Astrocyte of the cerebellum (primary cell): ENCODE measurements around the gene MAGOHB.

ENCODE experiments used
- DNase-seq: peaks from one replicate; pipeline ENCODE4 v3.0.0-alpha.2; 2011; ENCODE audit warnings: low read depth
- H3K4me3 ChIP-seq: 2 replicates; pipeline ENCODE4 v1.5.1; 2011; ENCODE audit warnings: mild to moderate bottlenecking, low read depth, low read length, moderate library complexity
- CTCF ChIP-seq: IDR thresholded peaks from 2 replicates; pipeline ENCODE4 v1.5.1; 2012; ENCODE audit warnings: low read length, low read depth, moderate library complexity, mild to moderate bottlenecking; ENCODE audit errors: missing control alignments
- in situ Hi-C: cut with HindIII; loops from 2 replicates; pipeline ENCODE4 v1.10.0; 2017; ENCODE audit warnings: low sequenced_read_pairs

Gene MAGOHB

DNA sequence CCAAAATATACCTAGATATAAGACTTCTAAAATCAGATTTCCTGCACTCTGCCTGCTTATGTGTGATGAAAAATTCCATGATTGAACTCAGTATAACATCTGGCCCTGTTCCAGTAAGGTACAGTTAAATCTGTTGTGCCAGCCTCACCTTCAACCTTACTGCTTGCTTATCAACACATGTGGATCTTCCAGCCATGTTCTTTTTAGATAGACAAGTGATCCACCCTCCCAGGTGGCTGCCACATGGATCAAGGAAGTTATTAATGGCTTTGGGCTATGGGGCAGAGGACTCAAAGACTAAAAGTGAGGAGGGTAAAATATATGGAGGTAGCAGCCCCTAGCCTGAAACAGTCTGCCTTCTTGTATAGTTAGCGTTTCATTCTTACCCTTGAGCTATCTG lies 25.3 kb upstream of the MAGOHB start:
- DNase-seq, result no peak
- in situ Hi-C loops, result no loop called here
- no peak for TF ChIP-seq CTCF
- no peak overlapping the region for H3K4me3 ChIP-seq

GRCh38 chr12:10636611-10637010 lies 23.2 kb upstream of the MAGOHB start:
- no peak for TF ChIP-seq CTCF
- H3K4me3 ChIP-seq, result no peak overlapping the region
- in situ Hi-C loops, result no loop called here
- DNase-seq, result no peak

- H3K4me3 ChIP-seq, result no peak overlapping the region
- in situ Hi-C loops, result no loop called here
- no peak for TF ChIP-seq CTCF
- no peak for DNase-seq
Measured at GRCh38 chr12:10636124-10636523, 22.7 kb upstream of the MAGOHB start.

DNA sequence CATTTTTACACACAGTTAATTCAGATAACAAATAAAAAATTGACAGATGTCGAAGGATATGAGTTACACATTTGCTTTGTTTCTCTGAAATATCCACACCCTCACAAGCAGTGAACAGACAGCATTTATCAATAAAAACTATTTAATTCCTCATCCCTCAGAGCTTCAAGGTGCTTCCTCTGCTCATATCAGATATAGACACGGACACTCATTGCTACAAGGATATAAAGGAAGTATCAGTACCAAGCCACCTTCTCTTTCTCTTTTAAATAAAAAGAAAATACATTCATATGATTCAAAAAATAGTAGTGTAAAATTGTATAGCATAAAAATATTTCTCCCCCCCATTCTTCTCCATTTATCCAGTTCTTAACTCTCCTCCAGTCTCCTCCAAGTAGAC lies 21.9 kb upstream of the MAGOHB start:
- no peak overlapping the region for H3K4me3 ChIP-seq
- in situ Hi-C loops, result no loop called here
- no peak for TF ChIP-seq CTCF
- DNase-seq, result no peak

DNA sequence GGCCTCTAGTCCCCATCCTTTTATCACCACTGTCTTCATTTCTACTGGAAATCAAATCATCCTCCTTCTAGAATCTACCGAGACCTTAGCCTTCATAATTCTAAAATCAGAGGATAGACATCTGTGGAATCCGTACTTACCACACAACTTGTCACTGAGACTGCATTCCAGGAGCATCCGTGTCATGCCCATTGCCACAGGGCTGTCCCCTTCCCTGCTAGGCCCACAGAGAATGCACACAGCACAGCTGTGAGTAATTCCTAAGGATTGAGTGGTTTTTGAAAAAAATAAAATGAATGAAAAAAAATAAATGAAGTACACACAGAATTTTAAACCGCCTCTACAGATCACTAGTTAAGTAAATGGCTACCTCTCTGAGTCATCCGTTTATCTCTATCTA lies 21.0 kb upstream of the MAGOHB start:
- no peak for DNase-seq
- TF ChIP-seq CTCF, result no peak

DNA sequence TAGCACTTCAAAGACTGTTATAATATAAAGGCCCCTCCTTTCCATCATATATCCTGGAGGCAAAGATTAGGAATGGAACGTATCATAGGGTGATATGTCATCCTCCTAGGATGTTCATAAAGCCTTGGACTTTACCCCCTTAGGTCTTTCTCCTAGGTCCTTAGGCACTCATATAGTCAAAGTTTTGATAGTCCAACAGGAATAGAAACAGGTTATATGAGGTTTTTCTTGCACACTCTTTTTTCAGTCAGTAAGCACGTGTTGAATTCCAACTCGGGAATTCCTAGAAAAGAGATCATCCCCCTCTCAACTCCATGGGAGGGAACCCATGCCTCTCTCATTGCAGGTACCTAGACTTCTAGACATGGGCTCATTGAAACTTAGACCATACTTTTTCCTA lies 20.1 kb upstream of the MAGOHB start:
- H3K4me3 ChIP-seq, result no peak overlapping the region
- in situ Hi-C loops, result no loop called here
- no peak for TF ChIP-seq CTCF
- no peak for DNase-seq

More for the DNA sequence above, 21.0 kb upstream of the MAGOHB start:
- H3K4me3 ChIP-seq, result no peak overlapping the region
- in situ Hi-C loops, result no loop called here

- DNase-seq, result no peak
- H3K4me3 ChIP-seq, result no peak overlapping the region
- in situ Hi-C loops, result no loop called here
- no peak for TF ChIP-seq CTCF
Measured at GRCh38 chr12:10632226-10632625, 18.8 kb upstream of the MAGOHB start.
